Activated CD4-positive, alpha-beta memory T cell treated with anti-CD3 and anti-CD28 coated beads, Interleukin-2, amount 10 ng/mL, durations not matched to agents 7 days and 5 days (primary cell): ENCODE data around the gene ALCAM. TPM values are rescaled to one million over a fixed set of nuclear protein-coding genes. Genes with fewer than 3 reads are reported as not detected.

Experiments
- CTCF ChIA-PET: fragments of 350-600 bp; sonication (Branson Sonifier 250); formaldehyde crosslinking; loops from one replicate; lab custom pipeline; 2021; ENCODE audit warnings: antibody characterized with exemption, inconsistent platforms; lab: Charles Lee
- POLR2A ChIA-PET: fragments of 350-600 bp; sonication (Branson Sonifier 250); formaldehyde crosslinking; loops from one replicate; lab custom pipeline; 2021; ENCODE audit warnings: antibody characterized with exemption; lab: Charles Lee
- DNase-seq: peaks from one replicate; pipeline ENCODE4 v3.0.0-alpha.2; 2020
- H3K27ac Mint-ChIP-seq: one replicate; pipeline ENCODE4 v1.8.0; 2021; ENCODE audit warnings: mild to moderate bottlenecking, mixed read lengths
- H3K27me3 Mint-ChIP-seq: one replicate; pipeline ENCODE4 v1.8.0; 2021; ENCODE audit warnings: mixed read lengths
- H3K36me3 Mint-ChIP-seq: one replicate; pipeline ENCODE4 v1.8.0; 2021; ENCODE audit warnings: low read depth, mixed read lengths
- H3K4me1 Mint-ChIP-seq: one replicate; pipeline ENCODE4 v1.8.0; 2021; ENCODE audit warnings: mixed read lengths
- H3K4me3 Mint-ChIP-seq: one replicate; pipeline ENCODE4 v1.8.0; 2021; ENCODE audit warnings: mild to moderate bottlenecking, mixed read lengths
- H3K9me3 Mint-ChIP-seq: one replicate; pipeline ENCODE4 v1.8.0; 2021; ENCODE audit warnings: mixed read lengths
- total RNA-seq, 2 experiments: library from RNA; stranded (reverse); gene quantifications; one replicate each; pipeline ENCODE4 v1.2.3, GENCODE V29; 2021

The ALCAM gene
- total RNA-seq, 2 experiments from 2014 or later, result 12.4 to 12.9 TPM

DNA sequence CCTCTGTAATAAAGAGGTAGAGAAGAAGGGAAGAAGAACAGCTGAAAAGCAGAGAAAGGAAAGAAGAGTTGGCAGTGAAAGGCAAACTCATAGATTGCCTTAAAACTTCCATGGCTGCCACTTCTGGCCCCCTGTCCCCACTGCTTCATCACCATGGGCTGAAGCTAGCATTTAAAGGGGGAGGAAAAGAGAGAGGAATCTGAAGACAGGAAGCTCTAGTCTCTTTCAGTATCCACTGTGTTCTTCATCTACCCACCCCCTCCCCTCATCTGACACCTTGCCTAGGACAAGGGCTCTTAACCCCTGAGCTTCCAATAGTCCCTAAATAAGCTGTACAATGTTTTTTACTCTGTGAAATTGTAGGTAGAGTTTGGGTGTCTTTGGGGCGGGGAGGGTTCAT, 60.6 kb downstream of the ALCAM start:
- Mint-ChIP-seq H3K4me3 (no peak overlapping the region), H3K36me3 (no peaks in the 10 kb centered on the region), H3K27ac (no peak overlapping the region), H3K9me3 (no peaks in the 10 kb centered on the region), H3K4me1 (no peaks in the 10 kb centered on the region), H3K27me3 (no peaks in the 10 kb centered on the region)
- ChIA-PET POLR2A (no interaction called here), CTCF (interaction anchor here (0.7 kb wide), 1 partner anchor 11 kb away, joined by 4 read pairs; no protein-coding TSS in a partner anchor)
- no peak for DNase-seq

DNA sequence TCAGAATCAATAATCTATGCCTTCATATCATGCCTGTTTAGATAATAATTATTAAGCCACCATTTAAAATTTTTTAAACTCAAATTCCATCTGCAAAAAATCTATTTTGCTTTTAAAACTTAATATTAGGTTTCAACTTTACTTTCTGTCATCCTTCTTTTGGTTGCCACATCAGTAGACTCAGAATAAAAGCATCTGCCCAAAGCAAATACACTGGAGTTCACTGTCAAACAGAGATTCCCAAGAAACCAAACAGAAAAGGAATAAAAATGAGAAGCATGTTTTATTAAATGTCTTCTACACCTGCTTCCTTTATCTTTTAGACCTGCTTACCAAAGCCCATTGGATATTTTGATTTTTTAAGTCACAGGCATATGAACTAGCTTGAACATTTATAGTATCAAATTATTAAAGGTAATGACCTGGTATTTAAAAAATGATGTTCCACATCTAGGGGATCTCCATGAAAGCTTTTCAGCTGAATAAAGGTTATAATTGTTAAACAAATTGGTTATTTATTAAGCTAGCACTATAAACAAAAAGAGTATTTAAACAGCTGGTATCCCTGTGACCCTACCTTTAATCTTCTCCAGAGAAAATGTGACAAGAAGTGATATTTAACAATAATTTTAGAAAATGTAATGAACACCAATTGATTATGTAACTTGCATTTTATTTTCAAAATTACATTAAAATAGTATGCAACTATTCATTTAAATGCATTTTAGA, 62.5 kb downstream of the ALCAM start:
- no peak overlapping the region for H3K4me3 Mint-ChIP-seq
- POLR2A ChIA-PET, result no interaction called here
- H3K36me3 Mint-ChIP-seq, result no peaks in the 10 kb centered on the region
- no peak overlapping the region for H3K27ac Mint-ChIP-seq
- CTCF ChIA-PET, result no interaction called here
- no peaks in the 10 kb centered on the region for H3K27me3 Mint-ChIP-seq
- H3K4me1 Mint-ChIP-seq, result no peaks in the 10 kb centered on the region
- no peak for DNase-seq
- H3K9me3 Mint-ChIP-seq, result no peaks in the 10 kb centered on the region

- Mint-ChIP-seq H3K27ac (no peak overlapping the region), H3K4me3 (no peak overlapping the region), H3K36me3 (no peaks in the 10 kb centered on the region), H3K27me3 (no peaks in the 10 kb centered on the region), H3K9me3 (peaks cover under 1% of the 10 kb centered on the region), H3K4me1 (no peaks in the 10 kb centered on the region)
- CTCF ChIA-PET, result no interaction called here
- POLR2A ChIA-PET, result no interaction called here
- no peak for DNase-seq
These were observed 63.7 kb downstream of the ALCAM start for GRCh38 chr3:105430455-105430854.

DNA sequence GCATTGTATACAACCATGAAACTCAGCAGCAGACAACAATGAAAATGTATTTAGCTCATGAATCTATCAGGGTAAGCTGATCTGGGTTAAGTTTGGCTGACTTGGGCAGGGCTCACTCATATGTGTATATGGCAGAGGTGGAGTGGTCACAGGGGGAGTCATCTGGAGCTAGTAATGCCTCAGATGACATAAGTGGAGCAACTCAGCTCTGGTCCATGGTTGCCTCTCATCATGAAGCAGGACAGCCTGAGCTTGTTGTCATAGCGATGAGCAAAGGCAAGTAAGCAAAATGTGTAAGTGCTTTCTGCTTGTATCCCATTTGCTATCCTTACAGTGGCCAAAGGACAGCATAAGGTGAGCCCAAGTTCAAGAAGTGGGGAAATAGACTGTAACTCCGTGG, 64.5 kb downstream of the ALCAM start:
- Mint-ChIP-seq H3K9me3 (peaks cover 1% of the 10 kb centered on the region), H3K27ac (no peak overlapping the region), H3K4me3 (no peak overlapping the region), H3K4me1 (no peaks in the 10 kb centered on the region), H3K27me3 (no peaks in the 10 kb centered on the region), H3K36me3 (no peaks in the 10 kb centered on the region)
- CTCF ChIA-PET, result no interaction called here
- DNase-seq, result no peak
- POLR2A ChIA-PET, result no interaction called here

DNA sequence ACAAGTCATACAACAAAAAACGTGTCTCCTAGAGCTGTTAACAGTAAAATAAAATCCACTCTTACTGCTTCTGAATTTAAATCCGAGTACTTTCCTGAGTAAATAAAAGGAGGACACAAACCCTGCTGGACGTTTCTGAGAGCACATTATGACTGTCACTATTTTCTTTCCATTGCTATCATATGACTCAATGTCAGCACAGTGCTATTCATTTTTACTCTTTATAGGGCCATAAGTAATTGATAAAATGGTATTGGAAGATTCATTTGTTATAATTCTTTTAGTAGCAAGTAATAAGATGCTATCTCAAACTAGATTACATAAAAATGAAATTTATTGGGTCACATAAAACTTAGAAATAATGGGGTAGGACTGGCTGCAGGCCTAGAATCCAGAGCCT, 68.6 kb downstream of the ALCAM start:
- CTCF ChIA-PET, result no interaction called here
- POLR2A ChIA-PET, result no interaction called here
- Mint-ChIP-seq H3K27me3 (no peaks in the 10 kb centered on the region), H3K4me3 (no peak overlapping the region), H3K36me3 (no peaks in the 10 kb centered on the region), H3K27ac (no peak overlapping the region), H3K9me3 (peaks cover 1% of the 10 kb centered on the region), H3K4me1 (no peaks in the 10 kb centered on the region)
- no peak for DNase-seq

DNA sequence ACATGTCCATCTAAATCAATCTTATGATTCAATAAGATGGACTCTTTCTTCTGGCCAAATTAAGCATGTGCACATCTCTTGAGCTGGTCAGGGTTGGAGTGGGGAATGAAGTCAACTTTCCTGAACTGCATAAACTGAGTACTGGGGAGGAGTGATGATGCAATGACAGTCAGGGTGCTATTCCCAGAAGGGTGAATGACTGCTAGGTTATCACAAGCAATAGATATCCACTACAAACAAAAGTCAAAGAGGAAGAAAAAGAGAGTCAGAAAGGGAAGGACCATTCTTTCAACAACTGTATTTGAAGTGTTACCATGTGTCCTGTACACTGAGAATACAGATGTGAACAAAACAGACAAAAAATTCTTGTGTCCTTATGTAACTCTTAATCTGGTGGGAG, 70.0 kb downstream of the ALCAM start:
- peaks cover 1% of the 10 kb centered on the region for H3K9me3 Mint-ChIP-seq
- no peaks in the 10 kb centered on the region for H3K27me3 Mint-ChIP-seq
- CTCF ChIA-PET, result no interaction called here
- H3K4me1 Mint-ChIP-seq, result no peaks in the 10 kb centered on the region
- H3K4me3 Mint-ChIP-seq, result no peak overlapping the region
- POLR2A ChIA-PET, result no interaction called here
- H3K36me3 Mint-ChIP-seq, result no peaks in the 10 kb centered on the region
- H3K27ac Mint-ChIP-seq, result no peak overlapping the region
- DNase-seq, result no peak

- CTCF ChIA-PET, result no interaction called here
- DNase-seq, result no peak
- H3K27me3 Mint-ChIP-seq, result no peaks in the 10 kb centered on the region
- POLR2A ChIA-PET, result no interaction called here
- H3K27ac Mint-ChIP-seq, result no peak overlapping the region
- no peaks in the 10 kb centered on the region for H3K36me3 Mint-ChIP-seq
- peaks cover 1% of the 10 kb centered on the region for H3K9me3 Mint-ChIP-seq
- H3K4me1 Mint-ChIP-seq, result no peaks in the 10 kb centered on the region
- no peak overlapping the region for H3K4me3 Mint-ChIP-seq
These were observed 73.4 kb downstream of the ALCAM start for GRCh38 chr3:105440113-105440512.

DNA sequence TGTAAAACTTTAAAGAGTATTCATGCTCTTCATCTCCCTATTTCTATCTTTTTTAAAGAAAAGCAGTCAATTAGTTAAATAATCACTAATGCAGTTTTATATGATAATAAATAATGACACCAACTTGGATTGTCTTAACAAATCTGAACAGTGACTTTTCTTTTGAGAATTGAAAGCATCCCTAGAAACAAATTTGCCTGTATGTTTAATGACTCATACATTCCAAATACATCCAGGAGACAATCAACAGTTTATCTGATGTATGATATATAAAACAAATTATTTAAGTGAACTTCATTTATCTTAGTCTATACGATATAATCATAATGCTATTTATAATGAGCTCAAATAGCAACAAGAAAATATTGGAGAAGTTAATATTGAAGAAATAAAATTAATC, 78.0 kb downstream of the ALCAM start:
- POLR2A ChIA-PET, result no interaction called here
- no peaks in the 10 kb centered on the region for H3K36me3 Mint-ChIP-seq
- CTCF ChIA-PET, result no interaction called here

GRCh38 chr3:105448338-105448982, 81.8 kb downstream of the ALCAM start:
- Mint-ChIP-seq H3K9me3 (peaks cover 3% of the 10 kb centered on the region), H3K27me3 (no peaks in the 10 kb centered on the region)
- CTCF ChIA-PET, result interaction anchor here (1.0 kb wide), 1 partner anchor 1161 kb away, joined by 3 read pairs; no protein-coding TSS in a partner anchor

More for the DNA sequence above, 78.0 kb downstream of the ALCAM start:
- Mint-ChIP-seq H3K27ac (no peak overlapping the region), H3K9me3 (no peaks in the 10 kb centered on the region), H3K4me1 (no peaks in the 10 kb centered on the region), H3K4me3 (no peak overlapping the region), H3K27me3 (no peaks in the 10 kb centered on the region)
- no peak for DNase-seq

GRCh38 chr3:105449414-105449813, 82.7 kb downstream of the ALCAM start:
- no peaks in the 10 kb centered on the region for H3K4me1 Mint-ChIP-seq
- ChIA-PET CTCF (interaction anchor here (1.0 kb wide), 1 partner anchor 1160 kb away, joined by 3 read pairs; no protein-coding TSS in a partner anchor), POLR2A (no interaction called here)
- H3K27me3 Mint-ChIP-seq, result no peaks in the 10 kb centered on the region
- H3K27ac Mint-ChIP-seq, result no peak overlapping the region
- no peaks in the 10 kb centered on the region for H3K36me3 Mint-ChIP-seq
- DNase-seq, result no peak
- H3K4me3 Mint-ChIP-seq, result no peak overlapping the region
- peaks cover 5% of the 10 kb centered on the region for H3K9me3 Mint-ChIP-seq

More at GRCh38 chr3:105448338-105448982, 81.8 kb downstream of the ALCAM start:
- POLR2A ChIA-PET, result interaction anchor here (0.6 kb wide), 1 partner anchor 9 kb away, joined by 3 read pairs; no protein-coding TSS in a partner anchor
- H3K27ac Mint-ChIP-seq, result no peak overlapping the region
- H3K4me1 Mint-ChIP-seq, result no peaks in the 10 kb centered on the region
- no peak overlapping the region for H3K4me3 Mint-ChIP-seq
- DNase-seq, result no peak
- no peaks in the 10 kb centered on the region for H3K36me3 Mint-ChIP-seq

GRCh38 chr3:105456017-105456416, 89.3 kb downstream of the ALCAM start:
- H3K27ac Mint-ChIP-seq, result no peak overlapping the region
- DNase-seq, result no peak
- H3K4me1 Mint-ChIP-seq, result no peaks in the 10 kb centered on the region
- ChIA-PET POLR2A (no interaction called here), CTCF (interaction anchor here (1.2 kb wide), 1 partner anchor 71 kb away, joined by 4 read pairs; no protein-coding TSS in a partner anchor)
- no peak overlapping the region for H3K4me3 Mint-ChIP-seq
- no peaks in the 10 kb centered on the region for H3K27me3 Mint-ChIP-seq
- peaks cover 5% of the 10 kb centered on the region for H3K9me3 Mint-ChIP-seq
- no peaks in the 10 kb centered on the region for H3K36me3 Mint-ChIP-seq

DNA sequence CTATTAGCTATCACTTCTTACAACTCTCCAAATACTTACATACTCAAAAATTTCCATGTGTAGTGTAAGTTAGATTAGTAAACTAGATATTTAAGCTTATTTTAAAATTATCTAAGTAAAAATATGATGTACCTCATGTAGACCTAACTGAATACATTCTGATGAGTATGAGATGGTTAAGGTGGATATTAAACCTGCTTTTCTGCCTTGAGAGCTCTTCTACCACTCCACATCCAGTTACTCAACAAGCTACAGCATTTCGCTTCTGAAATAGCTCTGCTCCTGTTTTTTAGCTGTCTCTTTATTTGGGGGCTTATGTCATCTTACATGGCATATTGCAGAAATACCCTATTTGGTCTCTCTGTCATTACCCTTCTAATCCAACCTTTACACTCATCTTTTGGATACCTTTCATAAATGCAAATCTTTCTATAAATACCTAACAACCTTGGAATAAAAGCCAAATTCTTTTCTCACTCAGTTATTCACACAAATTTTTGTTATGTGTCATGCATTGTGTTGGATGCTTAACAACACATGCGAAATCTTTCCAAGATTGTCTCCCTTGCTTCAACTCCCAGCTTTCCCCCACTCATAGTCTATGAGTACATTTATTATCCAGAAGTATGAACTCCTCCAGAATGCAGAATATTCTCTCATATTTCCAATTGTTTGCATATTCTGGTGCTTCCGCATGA, 92.0 kb downstream of the ALCAM start:
- Mint-ChIP-seq H3K27ac (no peak overlapping the region), H3K9me3 (peaks cover 2% of the 10 kb centered on the region), H3K4me1 (no peaks in the 10 kb centered on the region), H3K27me3 (no peaks in the 10 kb centered on the region), H3K4me3 (no peak overlapping the region), H3K36me3 (no peaks in the 10 kb centered on the region)
- ChIA-PET CTCF (no interaction called here), POLR2A (no interaction called here)
- DNase-seq, result no peak

DNA sequence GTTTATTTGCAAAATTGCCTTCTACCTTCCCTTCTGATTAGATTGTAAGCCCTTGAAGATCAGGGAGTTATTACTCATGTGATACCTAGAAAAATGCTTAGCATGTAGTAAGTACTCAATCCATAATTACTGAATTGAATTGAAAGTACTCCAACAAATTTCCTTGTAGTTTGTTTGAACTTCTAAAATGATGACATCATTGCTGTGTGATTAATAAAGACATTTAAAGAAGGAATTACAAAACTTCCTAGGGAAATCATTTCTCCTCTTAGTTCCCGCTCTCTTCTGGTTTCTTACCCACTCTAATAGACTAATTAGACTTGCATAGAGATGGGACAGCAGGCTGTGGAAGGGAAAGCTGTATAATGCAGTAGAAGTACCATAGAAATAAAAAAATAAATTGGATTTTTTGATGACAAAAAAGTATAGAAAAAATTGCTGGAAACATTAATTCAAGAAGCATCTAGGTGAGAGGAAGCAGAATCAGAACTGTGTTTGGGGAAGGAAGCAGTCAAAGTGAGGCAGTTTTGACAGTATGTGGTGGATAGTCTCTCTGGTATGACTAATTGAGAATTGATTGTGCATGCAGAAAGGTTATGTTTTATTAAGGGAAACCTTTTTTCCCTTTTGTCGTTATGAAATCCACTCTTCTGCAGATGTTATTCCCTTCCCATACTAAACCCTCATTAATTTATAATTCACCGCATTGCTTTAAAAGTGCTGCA, 93.0 kb downstream of the ALCAM start:
- Mint-ChIP-seq H3K4me3 (no peak overlapping the region), H3K4me1 (no peaks in the 10 kb centered on the region), H3K9me3 (no peaks in the 10 kb centered on the region), H3K27ac (no peak overlapping the region), H3K36me3 (no peaks in the 10 kb centered on the region), H3K27me3 (no peaks in the 10 kb centered on the region)
- ChIA-PET POLR2A (no interaction called here), CTCF (no interaction called here)
- DNase-seq, result no peak
